GM13977 (cell line): ENCODE results near the gene RAD18.

Experiments
- DNase-seq: peaks from one replicate; pipeline ENCODE4 v3.0.0; 2012; ENCODE audit warnings: low spot score
- CTCF ChIP-seq: IDR thresholded peaks from 2 replicates; pipeline ENCODE4 v1.5.1; 2012; ENCODE audit warnings: mild to moderate bottlenecking, control low read depth; ENCODE audit not compliant: insufficient read depth; ENCODE audit errors: extremely low read depth, missing control alignments
- in situ Hi-C: fragments of 300-500 bp; cut with MboI; formaldehyde crosslinking; loops from one replicate; pipeline ENCODE4 v1.12.0; 2022; ENCODE audit warnings: low sequenced_read_pairs, low pct_unique_long_range_greater_than_20kb, mixed read lengths, inconsistent platforms; ENCODE audit not compliant: unreplicated experiment

Gene RAD18

GRCh38 chr3:8838234-8838633 is 125.0 kb downstream of the RAD18 start:
- no peak for TF ChIP-seq CTCF
- DNase-seq, result no peak
- in situ Hi-C loops, result no loop called here

- TF ChIP-seq CTCF, result no peak
- DNase-seq, result no peak
- in situ Hi-C loops, result no loop called here
These were observed 126.1 kb downstream of the RAD18 start for GRCh38 chr3:8837162-8837561.

- TF ChIP-seq CTCF, result no peak
- in situ Hi-C loops, result no loop called here
- no peak for DNase-seq
These were observed 127.2 kb downstream of the RAD18 start for GRCh38 chr3:8836096-8836495.

GRCh38 chr3:8835385-8835784 is 127.9 kb downstream of the RAD18 start:
- no peak for TF ChIP-seq CTCF
- DNase-seq, result no peak
- in situ Hi-C loops, result no loop called here

GRCh38 chr3:8834974-8835373 is 128.3 kb downstream of the RAD18 start:
- in situ Hi-C loops, result no loop called here
- no peak for DNase-seq
- no peak for TF ChIP-seq CTCF

GRCh38 chr3:8827641-8828040 is 135.6 kb downstream of the RAD18 start:
- in situ Hi-C loops, result no loop called here
- DNase-seq, result no peak
- TF ChIP-seq CTCF, result no peak
